CD14-positive monocyte (primary cell): ENCODE data around the gene IGFN1. TPM values are rescaled to one million over a fixed set of nuclear protein-coding genes. Genes with fewer than 3 reads are reported as not detected.

Experiments used
- DNase-seq, 3 donors: peaks; one replicate each; pipeline ENCODE4 v3.0.0-alpha.2; 2011 to 2022
- H2AFZ ChIP-seq: 2 replicates; pipeline ENCODE4 v1.6.0; 2012; ENCODE audit warnings: mild to moderate bottlenecking, low read depth, low read length, inconsistent platforms; ENCODE audit not compliant: insufficient read depth, poor library complexity, severe bottlenecking
- H3K27ac ChIP-seq, 2 donors: 1 replicate in 1 of 2; 2 replicates in 1 of 2; pipeline ENCODE4 v1.5.1; 2012 to 2013; ENCODE audit warnings: low read length in 2 of 2, control low read depth in 1 of 2, inconsistent platforms in 1 of 2, low read depth in 1 of 2, mild to moderate bottlenecking in 1 of 2
- H3K27me3 ChIP-seq, 2 donors: one replicate each; pipeline versions ENCODE4 v1.6.0 to v1.6.1; 2011 to 2013; ENCODE audit warnings: low read length in 2 of 2; ENCODE audit not compliant: control insufficient read depth in 2 of 2, insufficient read depth in 2 of 2
- H3K36me3 ChIP-seq, 2 donors: replicated peaks in 1 of 2; 1 replicate in 1 of 2; 2 replicates in 1 of 2; pipeline versions ENCODE4 v1.5.1 to v1.6.1; 2012 to 2013; ENCODE audit warnings: low read length in 2 of 2, control low read depth in 1 of 2, inconsistent platforms in 1 of 2, mild to moderate bottlenecking in 1 of 2; ENCODE audit not compliant: insufficient read depth in 2 of 2, control insufficient read depth in 1 of 2
- H3K4me1 ChIP-seq, 2 donors: 1 replicate in 1 of 2; 2 replicates in 1 of 2; pipeline versions ENCODE4 v1.5.1 to v1.6.1; 2012 to 2013; ENCODE audit warnings: low read length in 2 of 2, control low read depth in 1 of 2, inconsistent platforms in 1 of 2, mild to moderate bottlenecking in 1 of 2, moderate library complexity in 1 of 2; ENCODE audit not compliant: insufficient read depth in 2 of 2, control insufficient read depth in 1 of 2
- H3K4me2 ChIP-seq: replicated peaks from 2 replicates; pipeline ENCODE3; 2012; ENCODE audit warnings: low read length, moderate library complexity, mild to moderate bottlenecking; ENCODE audit not compliant: poor library complexity, severe bottlenecking; ENCODE audit errors: extremely low read depth
- H3K4me3 ChIP-seq, 3 experiments: fragments of 200-600 bp in 1 of 3; sonication (generic) in 1 of 3; replicated peaks in 1 of 3; 1 replicate in 2 of 3; 2 replicates in 1 of 3; pipeline ENCODE4 v1.5.1; 2011 to 2013; ENCODE audit warnings: low read length in 3 of 3, mild to moderate bottlenecking in 3 of 3, control low read depth in 2 of 3, low read depth in 2 of 3, inconsistent platforms in 1 of 3, moderate library complexity in 1 of 3
- H3K79me2 ChIP-seq: 2 replicates; pipeline ENCODE4 v1.6.0; 2012; ENCODE audit warnings: mild to moderate bottlenecking, control low read depth, inconsistent platforms, low read length, moderate library complexity; ENCODE audit not compliant: insufficient read depth
- H3K9ac ChIP-seq: 2 replicates; pipeline ENCODE4 v1.6.0; 2017; ENCODE audit warnings: low read length, mild to moderate bottlenecking; ENCODE audit not compliant: insufficient read depth, poor library complexity, severe bottlenecking
- H3K9me3 ChIP-seq, 2 donors: replicated peaks in 1 of 2; 1 replicate in 1 of 2; 2 replicates in 1 of 2; pipeline versions ENCODE4 v1.5.1 to v1.6.1; 2012 to 2013; ENCODE audit warnings: low read length in 2 of 2, control low read depth in 1 of 2; ENCODE audit not compliant: control insufficient read depth in 1 of 2, insufficient read depth in 1 of 2
- H4K20me1 ChIP-seq: 2 replicates; pipeline ENCODE4 v1.6.0; 2012; ENCODE audit warnings: mild to moderate bottlenecking, low read length, control low read depth, moderate library complexity; ENCODE audit not compliant: insufficient read depth
- H3K27ac Mint-ChIP-seq, 7 donors: one replicate each; pipeline ENCODE4 v1.8.0; 2020; ENCODE audit warnings: mild to moderate bottlenecking in 7 of 7, mixed read lengths in 7 of 7, moderate library complexity in 6 of 7, inconsistent platforms in 2 of 7
- H3K27me3 Mint-ChIP-seq, 3 donors: one replicate each; pipeline ENCODE4 v1.8.0; 2021 to 2022; ENCODE audit warnings: low read depth in 3 of 3, mild to moderate bottlenecking in 3 of 3, mixed read lengths in 3 of 3, moderate library complexity in 3 of 3, inconsistent platforms in 1 of 3
- H3K36me3 Mint-ChIP-seq, 2 donors: one replicate each; pipeline ENCODE4 v1.8.0; 2020; ENCODE audit warnings: mixed read lengths in 2 of 2, inconsistent platforms in 1 of 2, mild to moderate bottlenecking in 1 of 2
- H3K4me1 Mint-ChIP-seq: one replicate; pipeline ENCODE4 v1.8.0; 2020; ENCODE audit warnings: mild to moderate bottlenecking, mixed read lengths
- H3K4me3 Mint-ChIP-seq, 2 donors: one replicate each; pipeline ENCODE4 v1.8.0; 2020; ENCODE audit warnings: mild to moderate bottlenecking in 2 of 2, mixed read lengths in 2 of 2, moderate library complexity in 1 of 2
- H3K9me3 Mint-ChIP-seq, 7 donors: one replicate each; pipeline ENCODE4 v1.8.0; 2020 to 2022; ENCODE audit warnings: mixed read lengths in 7 of 7, mild to moderate bottlenecking in 6 of 7, moderate library complexity in 6 of 7, inconsistent platforms in 2 of 7
- CTCF ChIP-seq: fragments of 200-600 bp; IDR thresholded peaks from one replicate; pipeline ENCODE4 v1.8.0; 2022; ENCODE audit warnings: antibody characterized with exemption, mild to moderate bottlenecking
- WGBS: methylation state at CpG from one replicate; pipeline ENCODE4 v1.1.5; 2013; ENCODE audit warnings: missing lambda C conversion rate; ENCODE audit not compliant: insufficient coverage; 5-methylcytosine and 5-hydroxymethylcytosine counted together
- intact Hi-C, 2 donors: fragments of 100-400 bp; cut with micrococcal nuclease; formaldehyde crosslinking; loops; one replicate each; pipeline versions ENCODE4 v1.15.0 to v1.15.1; 2023
- polyA plus RNA-seq, 3 donors: library from polyadenylated mRNA; depleted of rRNA in 1 of 3; unstranded in 2 of 3; stranded (reverse) in 1 of 3; fragments of 300-500 nt in 2 of 3; fragments of >200 nt in 1 of 3; fragmentation: Illumina TruSeq in 2 of 3; gene quantifications; 1 replicate in 2 of 3; 2 replicates in 1 of 3; pipeline ENCODE4 v1.2.3, GENCODE V29; 2012 to 2021

The IGFN1 gene
- polyA plus RNA-seq, 3 donors: not detected

DNA sequence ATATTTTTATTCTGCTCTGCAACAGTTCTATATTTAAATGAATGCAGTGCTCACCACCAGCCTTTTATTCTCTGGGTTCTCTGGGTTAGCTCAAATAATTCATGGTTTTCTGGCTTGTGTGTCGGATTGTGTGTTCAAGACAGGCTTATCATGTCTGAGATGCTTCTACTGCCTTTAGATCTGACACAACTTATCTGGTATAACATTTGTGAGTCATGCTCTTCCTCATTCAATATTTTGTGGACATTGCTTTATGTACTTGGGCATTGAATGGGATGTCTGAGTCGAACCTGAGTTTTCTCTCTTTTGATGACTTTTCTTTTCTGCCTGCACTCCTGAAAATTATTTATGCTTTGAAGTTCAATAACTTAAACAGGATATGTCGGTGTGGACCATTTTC lies 75.1 kb downstream of the IGFN1 start:
- Mint-ChIP-seq H3K27ac (no peak overlapping the region), H3K9me3 (no peaks in the 10 kb centered on the region), H3K4me1 (peaks cover 3% of the 10 kb centered on the region), H3K27me3 (peaks cover 20 to 25% (median 22%) of the 10 kb centered on the region in 3 donors), H3K4me3 (no peak overlapping the region), H3K36me3 (no peaks in the 10 kb centered on the region)
- H3K9me3 ChIP-seq: no peaks in the 10 kb centered on the region
- no peaks in the 10 kb centered on the region for H3K79me2 ChIP-seq
- no peak overlapping the region for H3K27ac ChIP-seq
- no peaks in the 10 kb centered on the region for H4K20me1 ChIP-seq
- intact Hi-C loops: no loop called here
- H3K4me3 ChIP-seq: no peak overlapping the region
- TF ChIP-seq CTCF: no peak
- H3K4me1 ChIP-seq: no peaks in the 10 kb centered on the region
- H3K36me3 ChIP-seq: no peaks in the 10 kb centered on the region
- no peak overlapping the region for H2AFZ ChIP-seq
- no peak for DNase-seq
- no peak overlapping the region for H3K9ac ChIP-seq
- peaks cover 0 to 5% of the 10 kb centered on the region in 2 donors for H3K27me3 ChIP-seq
- no peak overlapping the region for H3K4me2 ChIP-seq
- 80% methylated on average over 2 of the region's 3 CpGs for WGBS

- H3K27me3 ChIP-seq: peaks cover 0 to 5% of the 10 kb centered on the region in 2 donors
- H2AFZ ChIP-seq: no peak overlapping the region
- H3K4me1 ChIP-seq: no peaks in the 10 kb centered on the region
- H3K36me3 ChIP-seq: no peaks in the 10 kb centered on the region
- H4K20me1 ChIP-seq: no peaks in the 10 kb centered on the region
- TF ChIP-seq CTCF: no peak
- H3K27me3 Mint-ChIP-seq: peaks cover 22 to 24% (median 22%) of the 10 kb centered on the region in 3 donors
- H3K27ac Mint-ChIP-seq: no peak overlapping the region
- H3K79me2 ChIP-seq: no peaks in the 10 kb centered on the region
- intact Hi-C loops: no loop called here
- no peak overlapping the region for H3K27ac ChIP-seq
- no peak overlapping the region for H3K9ac ChIP-seq
- DNase-seq: no peak
- H3K9me3 Mint-ChIP-seq: no peaks in the 10 kb centered on the region
- no peak overlapping the region for H3K4me3 ChIP-seq
- H3K36me3 Mint-ChIP-seq: no peaks in the 10 kb centered on the region
- peaks cover 3% of the 10 kb centered on the region for H3K4me1 Mint-ChIP-seq
- H3K4me3 Mint-ChIP-seq: no peak overlapping the region
- H3K4me2 ChIP-seq: no peak overlapping the region
- H3K9me3 ChIP-seq: no peaks in the 10 kb centered on the region
These were observed 75.7 kb downstream of the IGFN1 start for GRCh38 chr1:201266276-201266675.
